Measurements from ENCODE around the gene PKM. TPM values are rescaled to one million over a fixed set of nuclear protein-coding genes. Genes with fewer than 3 reads are reported as not detected.

The PKM gene
- total and polyA plus RNA-seq, 4 donors: 12.9 to 61.2 (median 29.7) TPM

- no peak for TF ChIP-seq CTCF (IDR thresholded peaks at IDR 0.05; ENCODE audit: low read depth, low read length, missing input control)
- no peak for TF ChIP-seq FOXA2 (IDR thresholded peaks at IDR 0.05)
- TF ChIP-seq TAF1 (conservative IDR thresholded peaks at IDR 0.05): no peak
- no peak for TF ChIP-seq HNF4A (conservative IDR thresholded peaks at IDR 0.05)
- TF ChIP-seq GABPA (IDR thresholded peaks at IDR 0.05 in 1 of 2, conservative IDR thresholded peaks at IDR 0.05 in 1 of 2): no peak
- TF ChIP-seq RAD21 (IDR thresholded peaks at IDR 0.05): no peak
- TF ChIP-seq ZBTB33 (IDR thresholded peaks at IDR 0.05): no peak
- no peak for TF ChIP-seq FOXA1 (IDR thresholded peaks at IDR 0.05)
- no peak for TF ChIP-seq NR2F2 (IDR thresholded peaks at IDR 0.05)
- no peak for TF ChIP-seq YY1 (IDR thresholded peaks at IDR 0.05)
These were observed 13.8 kb downstream of the PKM start (continued) for GRCh38 chr15:72217216-72217615.

- TF ChIP-seq HNF4A (conservative IDR thresholded peaks at IDR 0.05) (no peak), TAF1 (conservative IDR thresholded peaks at IDR 0.05) (no peak), RXRA (IDR thresholded peaks at IDR 0.05) (no peak), HNF4G (IDR thresholded peaks at IDR 0.05) (no peak)
- H3K4me3 ChIP-seq (ENCODE audit: low read depth in 1 of 3, low read length in 3 of 3): no peak overlapping the region
- no peak for DNase-seq (ENCODE audit: low spot score)
- 94% methylated on average over 1 of the region's 1 CpG for WGBS
- no peak overlapping the region for H3K27ac ChIP-seq (ENCODE audit: low read depth in 1 of 2, low read length in 2 of 2)
- H3K9me3 ChIP-seq (ENCODE audit: control insufficient read depth in 4 of 4, low read length in 3 of 4): no peaks in the 10 kb centered on the region
- peaks cover 0 to 3% (median 0%) of the 10 kb centered on the region in 4 donors for H3K4me1 ChIP-seq (ENCODE audit: control insufficient read depth in 4 of 4, insufficient read depth in 4 of 4, low read length in 3 of 4)
- H3K27me3 ChIP-seq (ENCODE audit: control insufficient read depth in 4 of 4, insufficient read depth in 4 of 4, low read length in 3 of 4): no peaks in the 10 kb centered on the region
- no peak overlapping the region for H3K9ac ChIP-seq (ENCODE audit: low read depth in 1 of 2, low read length in 2 of 2)
- H3K36me3 ChIP-seq (ENCODE audit: control insufficient read depth in 4 of 4, insufficient read depth in 3 of 4, low read depth in 1 of 4, low read length in 3 of 4): peaks cover 3 to 7% (median 5%) of the 10 kb centered on the region in 4 donors
These were observed 14.9 kb downstream of the PKM start for GRCh38 chr15:72216079-72216478.

GRCh38 chr15:72207558-72208085, 23.4 kb downstream of the PKM start:
- DNase-seq (ENCODE audit: low spot score): no peak
- TF ChIP-seq TAF1 (conservative IDR thresholded peaks at IDR 0.05) (no peak), ATF3 (IDR thresholded peaks at IDR 0.05) (no peak), FOXA1 (IDR thresholded peaks at IDR 0.05) (no peak), HNF4G (IDR thresholded peaks at IDR 0.05) (no peak), RXRA (IDR thresholded peaks at IDR 0.05) (no peak), HNF4A (conservative IDR thresholded peaks at IDR 0.05) (no peak), FOXA2 (IDR thresholded peaks at IDR 0.05) (no peak), ZBTB33 (IDR thresholded peaks at IDR 0.05) (no peak), JUND (IDR thresholded peaks at IDR 0.05) (no peak), YY1 (IDR thresholded peaks at IDR 0.05) (no peak), MAX (IDR thresholded peaks at IDR 0.05) (no peak)
- H3K36me3 ChIP-seq (ENCODE audit: control insufficient read depth in 4 of 4, insufficient read depth in 3 of 4, low read depth in 1 of 4, low read length in 3 of 4): peaks cover 0 to 28% (median 9%) of the 10 kb centered on the region in 4 donors
- no peak overlapping the region for H3K9ac ChIP-seq (ENCODE audit: low read depth in 1 of 2, low read length in 2 of 2)
- peaks cover 0 to 10% (median 1%) of the 10 kb centered on the region in 4 donors for H3K4me1 ChIP-seq (ENCODE audit: control insufficient read depth in 4 of 4, insufficient read depth in 4 of 4, low read length in 3 of 4)
- no peak overlapping the region for H3K4me3 ChIP-seq (ENCODE audit: low read depth in 1 of 3, low read length in 3 of 3)
- no peaks in the 10 kb centered on the region for H3K9me3 ChIP-seq (ENCODE audit: control insufficient read depth in 4 of 4, low read length in 3 of 4)
- no peak overlapping the region for H3K27ac ChIP-seq (ENCODE audit: low read depth in 1 of 2, low read length in 2 of 2)
- H3K27me3 ChIP-seq (ENCODE audit: control insufficient read depth in 4 of 4, insufficient read depth in 4 of 4, low read length in 3 of 4): no peaks in the 10 kb centered on the region
